HG03108 (cell line): ENCODE measurements around the gene HAT1.
"Not testable (repeated sequence)": the region's sequence is repeated elsewhere in the genome, so short reads cannot be mapped to it uniquely, and the experiment has no call there.

ENCODE experiments used
- ATAC-seq: cut with Tn5 transposase; IDR thresholded peaks from one replicate; pipeline ENCODE4 v1.9.1; 2021; ENCODE audit warnings: moderate library complexity; ENCODE audit not compliant: unreplicated experiment

The HAT1 gene

GRCh38 chr2:171972329-171972982 lies 50.2 kb downstream of the HAT1 start:
- no peak for ATAC-seq

- ATAC-seq, result no peak
These were observed 56.8 kb downstream of the HAT1 start for GRCh38 chr2:171979103-171979502.

- not testable (repeated sequence) for ATAC-seq
These were observed 61.7 kb downstream of the HAT1 start for GRCh38 chr2:171983924-171984323.

- ATAC-seq, result no peak
These were observed 62.8 kb downstream of the HAT1 start for GRCh38 chr2:171985076-171985475.

GRCh38 chr2:171986778-171987177 lies 64.5 kb downstream of the HAT1 start:
- no peak for ATAC-seq

GRCh38 chr2:171991027-171991426 lies 68.8 kb downstream of the HAT1 start:
- ATAC-seq, result no peak

GRCh38 chr2:171995586-171995985 lies 73.3 kb downstream of the HAT1 start:
- no peak for ATAC-seq

- no peak for ATAC-seq
These were observed 73.8 kb downstream of the HAT1 start for GRCh38 chr2:171996021-171996420.

GRCh38 chr2:171997031-171997430 lies 74.8 kb downstream of the HAT1 start:
- not testable (repeated sequence) for ATAC-seq

GRCh38 chr2:171999161-171999560 lies 76.9 kb downstream of the HAT1 start:
- no peak for ATAC-seq

GRCh38 chr2:171999604-172000469 lies 77.6 kb downstream of the HAT1 start, which contains the start of gene METAP1D:
TSS of gene METAP1D (plus strand) at chr2:171999953. CDS start at chr2:171999970, 17 bp downstream.
- ATAC-seq, result peak; percentile 95

- no peak for ATAC-seq
These were observed 78.6 kb downstream of the HAT1 start for GRCh38 chr2:172000696-172001361.

- ATAC-seq, result no peak
These were observed 85.1 kb downstream of the HAT1 start for GRCh38 chr2:172007372-172007771.

GRCh38 chr2:172009823-172010222 lies 87.6 kb downstream of the HAT1 start:
- no peak for ATAC-seq

GRCh38 chr2:172011812-172012575 lies 89.7 kb downstream of the HAT1 start:
- no peak for ATAC-seq

- ATAC-seq, result no peak
These were observed 90.6 kb downstream of the HAT1 start for GRCh38 chr2:172012677-172013391.

- peak; percentile 85 for ATAC-seq
These were observed 91.1 kb downstream of the HAT1 start for GRCh38 chr2:172013396-172013795.

GRCh38 chr2:172021074-172021931 lies 99.0 kb downstream of the HAT1 start:
- ATAC-seq, result no peak

GRCh38 chr2:172021955-172022354 lies 99.7 kb downstream of the HAT1 start:
- ATAC-seq, result no peak
